Cardiac atrium fibroblast (primary cell): ENCODE results near the gene CUL5. TPM values are rescaled to one million over a fixed set of nuclear protein-coding genes. Genes with fewer than 3 reads are reported as not detected.

Experiments
- total RNA-seq: library from RNA; depleted of rRNA; stranded (reverse); fragments of >200 nt; gene quantifications from 2 replicates; pipeline ENCODE4 v1.2.3, GENCODE V29; 2015

The CUL5 gene
- total RNA-seq: 14.6 and 18.3 TPM in 2 replicates

GRCh38 chr11:108008656-108009496 is at the start of gene CUL5:
TSS of gene CUL5 (plus strand) at chr11:108008898. CDS start at chr11:108009349, 451 bp downstream.

GRCh38 chr11:108121274-108122155 is 112.8 kb downstream of the CUL5 start, which contains the start of gene ACAT1:
TSS of gene ACAT1 (plus strand) at chr11:108121567. CDS start at chr11:108121607, 40 bp downstream.

Other genes with a start within 250 kb of the CUL5 start
- gene SLC35F2, start 150.1 kb upstream of the CUL5 start, total RNA-seq: 5.4 and 13.9 TPM in 2 replicates
- gene RAB39A, start 80.5 kb upstream of the CUL5 start, total RNA-seq: not detected in 2 replicates
- 94.6 and 127 TPM in 2 replicates for gene ACAT1, start 112.7 kb downstream of the CUL5 start, total RNA-seq
- 8.1 and 8.7 TPM in 2 replicates for gene NPAT, start 213.7 kb downstream of the CUL5 start, total RNA-seq
- gene ATM, start 214.2 kb downstream of the CUL5 start, total RNA-seq: 50.2 and 56.4 TPM in 2 replicates